HG02885 (cell line): Measurements from ENCODE around the gene RARA.

Experiments used
- ATAC-seq: cut with Tn5 transposase; IDR thresholded peaks from one replicate; pipeline ENCODE4 v1.9.1; 2021; ENCODE audit warnings: mild to moderate bottlenecking; ENCODE audit not compliant: unreplicated experiment, poor library complexity

The RARA gene

DNA sequence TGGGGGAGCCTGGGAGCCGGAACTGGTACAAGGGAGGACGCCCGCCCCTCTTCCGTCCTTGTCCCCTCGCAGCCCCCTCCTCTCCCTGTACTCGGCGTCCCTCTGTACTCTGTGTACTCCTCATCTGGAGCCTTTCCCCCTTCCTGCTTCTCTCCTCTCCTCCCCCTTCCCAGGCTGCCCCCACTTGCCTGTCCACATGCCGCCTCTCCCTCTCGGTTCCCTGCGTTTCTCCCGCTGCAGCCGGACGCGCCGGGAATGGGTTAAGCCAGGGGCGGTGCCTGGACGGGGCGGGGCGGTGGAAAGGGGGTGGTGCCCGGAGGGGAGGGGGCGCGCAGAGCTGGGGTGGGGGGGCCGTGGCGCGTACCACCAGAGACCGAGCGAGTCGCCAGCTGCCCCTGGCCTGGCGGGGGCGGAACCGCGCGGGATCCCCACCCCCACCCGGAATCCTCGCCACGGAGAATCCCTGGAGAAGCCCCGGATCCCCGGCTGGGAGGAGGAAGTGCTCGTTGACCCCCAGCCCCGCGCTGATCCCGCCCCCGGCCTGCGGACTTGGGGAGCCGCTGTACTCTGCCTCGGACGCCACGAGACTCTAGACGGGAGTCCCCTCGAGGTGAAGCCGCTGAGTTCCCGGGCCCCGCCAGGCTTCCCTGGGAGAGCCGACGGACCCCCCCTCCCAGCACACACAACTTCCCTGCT is 33.0 kb downstream of the RARA start:
- no peak for ATAC-seq

- no peak for ATAC-seq
Observed at GRCh38 chr17:40342504-40343218, 33.7 kb downstream of the RARA start.

GRCh38 chr17:40343219-40344119 is 34.5 kb downstream of the RARA start:
- ATAC-seq: no peak

DNA sequence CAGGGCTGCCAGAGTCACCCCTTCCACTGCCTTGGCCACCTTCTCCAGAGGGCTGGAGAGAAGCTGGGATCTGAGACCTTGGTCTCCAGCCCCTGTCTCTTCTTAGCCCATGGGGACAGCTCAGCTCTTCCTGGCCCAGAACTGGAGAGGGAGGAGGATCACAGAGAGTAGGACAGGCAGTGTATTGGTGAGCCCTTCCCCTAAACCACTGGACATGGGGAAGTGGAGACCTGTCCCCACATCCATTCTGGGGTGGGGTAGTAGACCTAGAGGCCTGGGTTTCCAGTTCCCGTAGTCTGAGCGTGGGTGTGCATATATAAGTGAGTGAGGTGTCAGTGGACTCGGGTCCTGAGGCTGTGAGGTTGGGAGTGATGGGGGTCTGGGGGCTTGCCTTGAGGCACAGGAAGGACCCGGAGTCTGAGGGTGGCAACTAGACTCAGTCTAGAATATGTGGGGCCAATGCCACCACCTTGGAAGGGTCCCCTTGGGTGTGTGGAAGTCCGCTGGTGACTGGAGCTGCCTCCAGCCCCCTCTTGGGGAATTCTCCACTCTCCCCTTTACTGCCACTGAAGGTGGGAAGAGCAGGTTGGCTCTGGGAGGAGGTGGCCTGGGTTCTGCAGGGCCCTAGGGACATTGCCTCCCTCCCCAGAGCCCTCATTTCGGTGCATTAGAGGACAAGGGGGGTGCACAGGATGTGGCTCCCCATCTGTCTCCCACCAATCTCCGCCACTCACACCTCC is 35.6 kb downstream of the RARA start:
- no peak for ATAC-seq

DNA sequence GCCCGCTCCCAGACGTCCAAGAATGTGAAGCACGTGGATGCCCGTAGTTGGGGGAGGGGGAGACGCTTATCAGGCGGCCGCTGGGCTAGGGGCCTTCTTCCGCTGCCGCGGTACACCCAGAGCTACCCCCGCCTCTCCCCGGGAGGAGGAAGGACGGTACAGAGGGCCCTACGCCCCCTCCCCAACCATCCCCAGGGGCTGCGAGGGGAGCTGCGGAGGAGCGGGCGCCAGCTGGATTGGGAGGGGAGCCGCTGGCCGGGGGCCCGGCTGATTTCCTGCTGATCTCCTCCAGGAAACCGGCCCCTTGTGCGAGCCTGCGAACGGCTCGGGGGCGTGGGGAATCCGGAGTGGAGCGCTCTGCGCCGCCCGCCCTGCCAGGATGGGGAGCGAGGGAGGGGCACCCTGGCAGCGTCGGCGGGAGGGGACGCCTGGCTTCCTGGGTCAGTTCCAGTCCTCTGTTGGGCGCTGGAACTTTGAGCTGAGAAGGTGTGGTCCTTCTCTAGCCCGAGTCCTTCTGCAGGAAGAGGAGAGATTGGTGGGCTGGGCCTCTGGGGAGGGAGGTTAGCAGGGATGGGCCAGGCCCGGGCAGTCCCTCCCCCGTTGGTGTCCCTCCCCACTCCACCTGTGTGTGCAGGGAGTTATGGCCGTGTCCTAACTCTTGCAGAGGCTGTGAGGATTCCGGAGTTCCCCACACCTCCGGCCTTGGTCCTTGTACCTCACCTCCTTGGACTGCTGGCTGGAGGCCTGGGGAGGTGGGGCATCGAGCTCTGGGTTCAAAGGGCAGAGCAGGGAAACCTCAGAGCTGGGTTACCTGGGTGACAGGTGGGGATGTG is 36.4 kb downstream of the RARA start:
- ATAC-seq: no peak

- ATAC-seq: no peak
Observed at GRCh38 chr17:40345994-40346764, 37.2 kb downstream of the RARA start.

DNA sequence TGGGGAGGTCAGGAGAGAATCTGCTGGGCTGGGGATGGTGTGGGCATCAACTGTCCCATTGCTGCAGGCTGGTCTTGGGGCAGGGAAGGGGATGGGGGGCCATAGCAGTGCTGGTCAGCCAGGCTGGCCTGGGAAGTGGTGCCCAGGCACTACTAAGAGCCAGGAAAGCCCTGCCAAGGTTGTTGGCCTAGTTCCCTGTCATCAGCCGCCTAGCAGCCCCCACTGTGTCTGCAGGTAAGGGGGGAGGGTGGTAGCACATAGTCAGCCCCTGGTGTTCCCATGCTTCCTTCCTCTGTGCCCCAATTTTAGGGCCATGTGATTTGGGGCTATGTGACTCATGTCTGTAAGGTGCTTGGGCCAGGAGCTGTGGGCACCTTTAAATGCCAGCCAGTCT is 37.8 kb downstream of the RARA start:
- no peak for ATAC-seq

DNA sequence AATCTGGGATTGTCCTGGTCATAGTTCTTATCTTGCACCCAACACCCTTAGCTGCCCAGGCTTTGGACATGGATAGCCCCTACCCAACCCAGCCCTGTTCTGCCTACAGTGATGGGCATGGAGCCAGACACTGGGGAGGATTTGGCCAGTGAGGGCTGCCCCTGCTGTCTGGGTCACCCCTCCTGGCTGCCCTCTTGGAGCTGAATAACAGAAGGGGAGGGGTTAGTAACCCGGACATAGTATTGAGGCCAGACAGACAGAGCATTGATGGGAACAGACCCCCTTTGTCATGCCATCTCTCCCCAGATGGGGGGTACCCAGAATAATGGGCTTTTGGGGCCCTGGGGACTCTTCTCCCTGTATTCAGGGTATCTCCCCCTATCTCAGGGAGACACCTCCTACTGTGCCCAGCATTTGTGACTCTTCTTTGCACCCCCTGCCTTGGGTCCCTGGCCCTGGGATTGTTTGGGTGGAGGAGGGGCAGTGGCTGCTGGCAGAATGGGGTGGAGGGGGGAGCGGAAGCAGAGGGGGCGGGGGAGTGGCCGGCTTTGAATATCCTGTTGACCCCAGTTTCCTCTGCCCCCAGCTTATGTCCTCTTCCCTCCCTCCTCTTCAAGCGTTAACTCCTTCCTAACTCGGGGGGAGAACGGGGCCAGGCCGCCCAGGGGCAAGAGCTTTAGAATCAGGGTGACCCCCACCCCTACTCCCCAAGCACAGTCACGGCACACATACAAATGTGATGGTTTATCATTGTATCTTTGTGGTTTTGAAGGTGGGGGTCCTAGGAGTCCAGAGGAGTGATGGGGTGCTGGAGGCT is 38.5 kb downstream of the RARA start:
- ATAC-seq: no peak

DNA sequence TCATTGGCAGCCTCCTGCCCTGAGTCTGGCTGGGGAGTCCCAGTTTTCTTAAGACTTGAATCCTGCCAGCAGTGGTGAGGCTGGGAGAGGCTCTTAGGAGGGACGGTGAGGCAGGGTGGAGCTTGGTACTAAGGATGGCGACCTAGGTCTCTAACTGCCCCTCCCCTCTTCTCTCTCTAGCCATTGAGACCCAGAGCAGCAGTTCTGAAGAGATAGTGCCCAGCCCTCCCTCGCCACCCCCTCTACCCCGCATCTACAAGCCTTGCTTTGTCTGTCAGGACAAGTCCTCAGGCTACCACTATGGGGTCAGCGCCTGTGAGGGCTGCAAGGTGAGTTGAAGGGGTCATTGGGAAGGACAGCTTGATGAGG is 39.1 kb downstream of the RARA start:
- ATAC-seq: no peak

DNA sequence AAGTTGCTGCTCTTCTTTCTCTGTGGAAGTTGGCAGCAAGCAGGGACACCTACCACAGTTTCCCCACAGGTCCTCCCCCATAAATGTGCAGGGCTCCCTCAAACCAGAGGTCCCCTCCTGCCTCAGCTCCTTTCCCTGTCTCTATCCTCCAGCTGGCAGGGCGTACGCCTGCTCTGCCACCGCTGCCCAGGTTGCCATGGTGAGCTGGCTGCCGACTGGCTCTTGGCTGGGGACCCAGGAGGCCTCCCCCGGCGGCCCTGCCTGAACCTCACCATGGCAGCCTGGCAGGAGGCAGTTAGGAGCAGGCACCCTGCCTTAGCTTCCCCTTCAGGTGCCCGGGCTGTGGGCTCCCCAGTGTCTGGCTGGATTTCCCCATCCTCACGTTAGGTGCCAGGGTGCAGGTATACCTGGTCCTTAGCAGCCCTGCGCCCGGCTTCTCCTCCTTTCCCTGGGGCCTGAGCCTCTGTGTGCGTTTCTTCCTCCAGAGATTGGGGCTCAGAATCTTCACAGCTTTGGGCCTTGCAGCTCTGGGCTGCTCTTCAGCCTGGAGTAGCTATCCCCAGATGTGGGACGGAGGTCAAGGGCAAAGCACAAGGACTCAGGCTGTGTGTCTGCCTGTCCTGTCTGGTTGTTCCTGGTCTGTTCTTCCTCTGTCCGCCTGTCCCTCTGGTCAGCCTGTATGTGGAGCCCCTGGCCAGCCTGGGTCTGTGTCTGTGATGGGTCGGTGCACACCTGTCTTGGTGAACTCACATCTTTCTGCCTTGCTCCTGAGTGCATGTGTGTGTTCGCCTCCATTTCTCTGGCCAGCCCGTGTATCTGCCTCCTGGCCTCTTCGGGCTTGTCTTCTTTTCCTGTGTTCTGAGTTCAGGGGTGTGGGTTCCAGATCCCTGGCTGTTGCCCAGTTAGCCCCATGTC is 39.8 kb downstream of the RARA start:
- ATAC-seq: no peak

DNA sequence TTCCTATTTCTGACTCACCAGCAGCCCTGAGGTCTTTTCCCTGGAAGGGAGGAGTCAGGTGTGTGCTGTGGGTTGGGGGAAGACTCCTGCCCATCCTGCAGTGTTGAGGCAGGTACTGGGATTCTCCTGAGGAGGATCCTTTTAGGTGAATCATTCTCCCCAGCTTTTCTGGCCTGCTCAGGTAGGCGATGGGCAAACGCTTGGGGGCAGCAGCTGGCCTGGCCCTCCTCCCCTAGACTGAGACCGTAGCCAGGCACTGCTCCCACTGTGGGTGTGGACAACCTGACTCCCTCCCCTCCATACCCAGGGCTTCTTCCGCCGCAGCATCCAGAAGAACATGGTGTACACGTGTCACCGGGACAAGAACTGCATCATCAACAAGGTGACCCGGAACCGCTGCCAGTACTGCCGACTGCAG is 40.5 kb downstream of the RARA start:
- ATAC-seq: no peak

DNA sequence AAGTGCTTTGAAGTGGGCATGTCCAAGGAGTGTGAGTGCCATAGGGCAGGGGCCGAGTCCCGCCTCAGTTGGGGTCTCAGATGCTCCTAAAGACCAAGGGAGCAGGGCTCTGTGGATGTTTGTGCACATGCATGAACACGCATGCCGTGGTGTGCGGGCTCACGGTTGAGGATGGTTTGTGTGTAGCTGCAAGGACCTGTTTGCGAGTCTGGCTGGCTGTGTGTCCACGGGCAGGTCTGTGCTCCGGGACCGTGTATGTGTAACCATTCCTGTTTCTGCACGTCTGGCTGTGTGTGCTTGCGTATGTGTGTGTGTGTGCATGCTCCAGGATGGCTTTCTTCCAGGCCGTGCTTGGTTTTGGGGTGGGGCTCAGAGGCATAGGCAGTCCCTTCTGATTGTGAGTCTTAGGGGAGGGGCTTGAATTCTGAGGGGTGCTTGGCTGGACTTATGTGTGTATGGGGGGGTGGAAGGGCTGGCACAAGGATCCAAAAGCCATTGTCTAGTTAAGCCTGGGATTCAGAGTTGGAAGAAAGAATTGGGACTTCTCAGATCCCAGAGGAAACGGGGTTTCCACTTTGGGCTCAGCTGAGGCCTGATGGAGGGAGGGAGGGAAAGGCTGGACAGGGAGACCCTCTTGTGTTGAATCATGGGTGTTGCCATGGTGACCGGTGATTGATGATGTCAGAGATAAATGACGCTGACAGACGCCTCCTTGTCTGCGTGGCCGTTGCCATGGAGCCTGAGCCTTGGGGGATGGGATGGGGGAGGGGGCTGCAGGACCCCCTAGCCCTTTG is 41.1 kb downstream of the RARA start:
- no peak for ATAC-seq

DNA sequence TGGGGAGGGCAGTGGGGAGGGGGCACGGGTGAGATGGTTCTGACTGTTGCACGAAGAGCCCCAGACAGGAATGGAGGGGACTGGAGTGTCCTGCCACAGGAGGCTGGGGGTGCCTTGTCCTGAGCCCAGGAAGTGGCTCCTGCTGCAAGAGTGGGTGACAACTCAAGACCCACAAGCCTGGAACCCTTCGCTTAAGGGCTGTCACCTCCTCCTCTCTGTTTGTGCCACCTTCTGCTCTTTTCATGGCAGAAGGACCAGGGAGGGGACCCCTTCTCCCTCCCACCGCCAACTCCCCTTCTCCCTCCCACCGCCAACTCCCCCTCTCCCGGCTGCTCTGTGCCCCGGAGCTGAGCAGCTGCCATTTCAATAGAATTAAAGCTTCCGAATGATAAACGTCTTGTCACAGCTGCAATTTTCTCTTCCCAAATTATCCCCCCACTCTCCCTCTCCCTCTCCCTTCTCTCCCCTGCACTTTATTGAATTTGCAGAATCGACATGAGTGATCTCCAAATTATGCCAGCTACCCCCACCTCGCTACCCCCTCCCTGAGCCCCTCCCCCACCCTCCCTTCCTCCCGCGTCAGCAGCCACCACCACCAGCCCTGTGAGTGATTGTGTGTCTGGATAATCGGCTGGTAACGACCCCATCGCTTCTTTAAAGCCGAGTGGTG is 41.8 kb downstream of the RARA start:
- no peak for ATAC-seq

DNA sequence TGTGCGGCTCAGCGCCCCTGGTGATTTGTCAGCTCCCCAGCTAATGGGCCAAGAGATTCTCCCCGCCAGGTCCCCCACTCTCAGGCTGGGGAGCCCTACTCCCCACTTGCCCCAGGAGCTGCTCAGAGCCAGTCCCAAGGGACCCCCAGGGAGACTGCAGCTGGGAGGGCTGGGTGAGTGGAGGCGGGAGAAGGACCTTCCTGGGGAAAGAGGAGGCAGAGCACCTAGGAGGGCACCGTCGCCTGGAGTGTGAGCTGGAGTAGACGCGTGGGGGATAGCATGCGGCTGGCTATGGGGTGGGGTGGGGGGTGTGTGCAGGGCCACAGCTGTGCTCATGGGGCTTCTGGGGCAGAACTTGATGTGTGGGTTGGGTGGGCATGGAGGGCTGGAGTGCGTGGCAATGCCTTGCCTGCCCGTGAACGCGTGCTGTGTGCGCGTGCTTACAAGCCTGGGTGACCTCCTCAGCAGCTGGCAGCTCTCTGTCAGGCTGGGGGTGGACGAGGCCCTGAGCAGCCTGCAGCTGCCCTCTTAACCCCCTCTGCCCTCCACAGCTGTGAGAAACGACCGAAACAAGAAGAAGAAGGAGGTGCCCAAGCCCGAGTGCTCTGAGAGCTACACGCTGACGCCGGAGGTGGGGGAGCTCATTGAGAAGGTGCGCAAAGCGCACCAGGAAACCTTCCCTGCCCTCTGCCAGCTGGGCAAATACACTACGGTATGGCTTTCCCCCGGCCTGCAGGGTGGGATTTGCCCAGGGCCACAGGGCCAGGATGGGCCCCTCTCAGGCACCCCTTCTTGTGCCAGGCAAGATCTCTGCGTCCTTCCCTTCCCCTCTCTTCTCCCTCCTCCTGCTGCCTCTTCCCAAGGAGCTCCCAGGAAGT is 42.6 kb downstream of the RARA start:
- no peak for ATAC-seq
